ENCODE measurements around the gene TBC1D30. TPM values are rescaled to one million over a fixed set of nuclear protein-coding genes. Genes with fewer than 3 reads are reported as not detected.

Gene TBC1D30, protein sequence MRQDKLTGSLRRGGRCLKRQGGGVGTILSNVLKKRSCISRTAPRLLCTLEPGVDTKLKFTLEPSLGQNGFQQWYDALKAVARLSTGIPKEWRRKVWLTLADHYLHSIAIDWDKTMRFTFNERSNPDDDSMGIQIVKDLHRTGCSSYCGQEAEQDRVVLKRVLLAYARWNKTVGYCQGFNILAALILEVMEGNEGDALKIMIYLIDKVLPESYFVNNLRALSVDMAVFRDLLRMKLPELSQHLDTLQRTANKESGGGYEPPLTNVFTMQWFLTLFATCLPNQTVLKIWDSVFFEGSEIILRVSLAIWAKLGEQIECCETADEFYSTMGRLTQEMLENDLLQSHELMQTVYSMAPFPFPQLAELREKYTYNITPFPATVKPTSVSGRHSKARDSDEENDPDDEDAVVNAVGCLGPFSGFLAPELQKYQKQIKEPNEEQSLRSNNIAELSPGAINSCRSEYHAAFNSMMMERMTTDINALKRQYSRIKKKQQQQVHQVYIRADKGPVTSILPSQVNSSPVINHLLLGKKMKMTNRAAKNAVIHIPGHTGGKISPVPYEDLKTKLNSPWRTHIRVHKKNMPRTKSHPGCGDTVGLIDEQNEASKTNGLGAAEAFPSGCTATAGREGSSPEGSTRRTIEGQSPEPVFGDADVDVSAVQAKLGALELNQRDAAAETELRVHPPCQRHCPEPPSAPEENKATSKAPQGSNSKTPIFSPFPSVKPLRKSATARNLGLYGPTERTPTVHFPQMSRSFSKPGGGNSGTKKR
- 0.53 and 0.62 TPM in 2 replicates for total RNA-seq

DNA sequence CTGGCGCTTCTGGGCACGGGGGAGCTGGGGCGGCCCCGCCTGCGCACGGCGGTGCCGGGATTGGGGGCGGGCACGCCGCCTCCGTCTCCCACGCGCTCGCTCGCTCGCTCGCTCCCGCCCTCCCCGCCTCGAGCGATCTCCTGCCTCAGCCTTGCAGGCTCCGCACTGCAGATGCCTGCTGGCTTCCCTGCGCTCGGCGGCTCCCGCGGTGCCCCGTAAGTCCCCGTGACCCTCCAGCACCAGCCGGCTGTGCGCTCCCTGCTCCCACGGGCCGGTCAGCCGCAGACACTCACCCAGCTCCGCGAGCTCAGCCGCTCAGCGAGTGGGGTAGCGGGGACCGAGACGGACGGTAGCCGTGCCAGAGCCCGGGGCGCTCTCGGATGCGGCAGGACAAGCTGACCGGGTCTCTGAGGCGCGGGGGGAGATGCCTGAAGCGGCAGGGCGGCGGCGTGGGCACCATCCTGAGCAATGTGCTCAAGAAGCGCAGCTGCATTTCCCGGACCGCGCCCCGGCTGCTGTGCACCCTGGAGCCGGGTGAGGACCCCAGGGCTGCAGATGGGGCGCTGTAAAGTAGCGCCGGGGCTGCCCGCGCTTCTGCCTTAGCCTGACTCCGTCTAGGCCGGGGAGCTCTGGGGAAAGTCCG, at the start of gene TBC1D30:
Gene TBC1D30, plus strand, starts transcription at position 148 of the 643 bp plus-strand sequence. Its CDS starts 233 bp downstream, at position 381.

Other genes with a start within 250 kb of the TBC1D30 start
- 31.3 and 42.3 TPM in 2 replicates for gene RASSF3, start 214.2 kb upstream of the TBC1D30 start, total RNA-seq
- gene GNS, start 65.2 kb upstream of the TBC1D30 start, total RNA-seq, result 174 and 223 TPM in 2 replicates

Data from aortic smooth muscle cell (primary cell).